SK-N-SH (cell line): ENCODE measurements around the gene POU2F3. TPM values are rescaled to one million over a fixed set of nuclear protein-coding genes. Genes with fewer than 3 reads are reported as not detected.

Experiments
- CTCF ChIA-PET: fragments of 300-600, 350-600 bp; formaldehyde crosslinking; extraction: SDS; loops from one replicate; lab custom pipeline; 2021; lab: Yijun Ruan, JAX
- POLR2A ChIA-PET: fragments of 350-600 bp; sonication (Branson Sonifier 250); formaldehyde crosslinking; extraction: SDS; loops from one replicate; lab custom pipeline; 2020; ENCODE audit warnings: antibody characterized with exemption, inconsistent platforms; lab: Yijun Ruan, JAX
- DNase-seq: peaks from one replicate; pipeline ENCODE4 v3.0.0; 2012
- H2AFZ ChIP-seq: fragments of 200-600 bp; sonication (generic); 2 replicates; pipeline ENCODE4 v1.8.1; 2016; ENCODE audit warnings: antibody characterized with exemption, mild to moderate bottlenecking, low read depth
- H3F3A ChIP-seq: fragments of 200-600 bp; sonication (generic); replicated peaks from 2 replicates; pipeline ENCODE3; 2016; ENCODE audit warnings: antibody characterized with exemption, mild to moderate bottlenecking; ENCODE audit not compliant: insufficient read depth
- H3K27ac ChIP-seq, 2 experiments: fragments of 200-500 bp in 1 of 2; fragments of 200-600 bp in 1 of 2; sonication (Bioruptor generic) in 1 of 2; sonication (generic), shearing (Covaris generic) in 1 of 2; 2 replicates each; pipeline versions ENCODE4 v1.5.1 to v1.6.1; 2014 to 2016; ENCODE audit warnings: low read depth in 2 of 2, inconsistent platforms in 1 of 2, low read length in 1 of 2, mild to moderate bottlenecking in 1 of 2, mixed read lengths in 1 of 2
- H3K27me3 ChIP-seq: fragments of 200-600 bp; sonication (generic), shearing (Covaris generic); 2 replicates; pipeline ENCODE4 v1.6.1; 2016; ENCODE audit warnings: mixed run types; ENCODE audit not compliant: insufficient read depth
- H3K36me3 ChIP-seq, 2 experiments: fragments of 200-500 bp in 1 of 2; fragments of 200-600 bp in 1 of 2; sonication (Bioruptor generic) in 1 of 2; sonication (generic) in 1 of 2; replicated peaks in 1 of 2; 2 replicates each; pipeline versions ENCODE3 to v1.5.1; 2014 to 2016; ENCODE audit warnings: low read length in 1 of 2, mild to moderate bottlenecking in 1 of 2; ENCODE audit not compliant: insufficient read depth in 2 of 2, control insufficient read depth in 1 of 2
- H3K4me1 ChIP-seq, 2 experiments: fragments of 200-500 bp in 1 of 2; fragments of 200-600 bp in 1 of 2; sonication (Bioruptor generic) in 1 of 2; sonication (generic), shearing (Covaris generic) in 1 of 2; 2 replicates each; pipeline versions ENCODE4 v1.5.1 to v1.6.1; 2014 to 2016; ENCODE audit warnings: low read depth in 1 of 2, low read length in 1 of 2, mixed run types in 1 of 2; ENCODE audit not compliant: insufficient read depth in 2 of 2, control insufficient read depth in 1 of 2
- H3K4me2 ChIP-seq: fragments of 200-600 bp; sonication (generic), shearing (Covaris generic); 2 replicates; pipeline ENCODE4 v1.6.1; 2017; ENCODE audit warnings: mixed run types
- H3K4me3 ChIP-seq, 2 experiments: fragments of 200-500 bp in 1 of 2; fragments of 200-600 bp in 1 of 2; sonication (Bioruptor generic) in 1 of 2; sonication (generic), shearing (Covaris generic) in 1 of 2; 2 replicates each; pipeline versions ENCODE4 v1.5.1 to v1.8.1; 2014 to 2016; ENCODE audit warnings: low read depth in 2 of 2, inconsistent platforms in 1 of 2, low read length in 1 of 2, mild to moderate bottlenecking in 1 of 2, mixed read lengths in 1 of 2, moderate library complexity in 1 of 2
- H3K79me2 ChIP-seq: fragments of 200-600 bp; sonication (generic); 2 replicates; pipeline ENCODE4 v1.8.1; 2017; ENCODE audit warnings: mild to moderate bottlenecking; ENCODE audit not compliant: insufficient read depth
- H3K9ac ChIP-seq: fragments of 200-600 bp; sonication (generic); 2 replicates; pipeline ENCODE4 v1.6.1; 2017; ENCODE audit warnings: mixed run types
- H3K9me2 ChIP-seq: fragments of 200-600 bp; sonication (generic); 2 replicates; pipeline ENCODE4 v1.6.1; 2017; ENCODE audit warnings: mixed run types
- H3K9me3 ChIP-seq: fragments of 200-600 bp; sonication (generic); 2 replicates; pipeline ENCODE4 v1.6.1; 2017; ENCODE audit warnings: mixed run types, mild to moderate bottlenecking, moderate library complexity
- H4K20me1 ChIP-seq: fragments of 200-600 bp; sonication (generic); 2 replicates; pipeline ENCODE4 v1.6.1; 2017; ENCODE audit warnings: mild to moderate bottlenecking, mixed run types; ENCODE audit not compliant: insufficient read depth
- CHD2 ChIP-seq: fragments of 150-350 bp; IDR thresholded peaks from 2 replicates; pipeline ENCODE4 v1.6.1; 2018; ENCODE audit warnings: low read length; ENCODE audit not compliant: partially characterized antibody
- EZH2phosphoT487 ChIP-seq: fragments of 200-600 bp; sonication (generic); IDR thresholded peaks from 2 replicates; pipeline ENCODE4 v1.6.1; 2017; ENCODE audit warnings: low read depth, mixed run types, mild to moderate bottlenecking, antibody characterized with exemption, moderate library complexity, borderline replicate concordance
- FOXJ3 ChIP-seq: sonication (generic); formaldehyde crosslinking; IDR thresholded peaks from 2 replicates; pipeline ENCODE4 v1.5.1; 2020; ENCODE audit warnings: mild to moderate bottlenecking, missing genetic modification reagents
- GABPA ChIP-seq: IDR thresholded peaks from 2 replicates; pipeline ENCODE4 v1.4.0; 2012; ENCODE audit warnings: low read depth, mild to moderate bottlenecking
- RAD21 ChIP-seq: IDR thresholded peaks from 2 replicates; pipeline ENCODE4 v1.6.1; 2012; ENCODE audit warnings: mild to moderate bottlenecking, low read length
- RFX5 ChIP-seq: IDR thresholded peaks from 2 replicates; pipeline ENCODE4 v1.6.1; 2012; ENCODE audit warnings: mild to moderate bottlenecking, improper control_type of control experiment, low read length
- RXRA ChIP-seq: IDR thresholded peaks from 2 replicates; pipeline ENCODE4 v1.4.0; 2012; ENCODE audit warnings: low read depth, mild to moderate bottlenecking, borderline replicate concordance
- WGBS: methylation state at CpG from one replicate; pipeline ENCODE4 v1.1.6; 2017; ENCODE audit warnings: low lambda C conversion rate; 5-methylcytosine and 5-hydroxymethylcytosine counted together
- polyA plus RNA-seq, 3 experiments: library from polyadenylated mRNA; depleted of rRNA; stranded (reverse); fragments of >200 nt; gene quantifications; 2 replicates each; pipeline ENCODE4 v1.2.3, GENCODE V29; 2012
- TF ChIP-seq, protein P1 (sequence below): fragments of 200-600 bp; sonication (generic); IDR thresholded peaks from 2 replicates; pipeline ENCODE4 v1.6.1; 2017; ENCODE audit warnings: antibody characterized with exemption, mild to moderate bottlenecking, moderate library complexity
- TF ChIP-seq, protein P2 (sequence below): IDR thresholded peaks from 2 replicates; pipeline ENCODE4 v1.6.1; 2012; ENCODE audit warnings: mild to moderate bottlenecking, low read depth, low read length, moderate library complexity
- TF ChIP-seq, protein P3 (sequence below): IDR thresholded peaks from 2 replicates; pipeline ENCODE4 v1.4.0; 2012; ENCODE audit warnings: low read depth
- TF ChIP-seq, protein P4 (sequence below): fragments of 150-350 bp; IDR thresholded peaks from 2 replicates; pipeline ENCODE4 v1.6.1; 2017; ENCODE audit warnings: antibody characterized with exemption, low read length, low read depth, borderline replicate concordance

Gene POU2F3
- polyA plus RNA-seq, 1 of the 3 experiments (the other 2 are of a cell fraction): 0.02 TPM

DNA sequence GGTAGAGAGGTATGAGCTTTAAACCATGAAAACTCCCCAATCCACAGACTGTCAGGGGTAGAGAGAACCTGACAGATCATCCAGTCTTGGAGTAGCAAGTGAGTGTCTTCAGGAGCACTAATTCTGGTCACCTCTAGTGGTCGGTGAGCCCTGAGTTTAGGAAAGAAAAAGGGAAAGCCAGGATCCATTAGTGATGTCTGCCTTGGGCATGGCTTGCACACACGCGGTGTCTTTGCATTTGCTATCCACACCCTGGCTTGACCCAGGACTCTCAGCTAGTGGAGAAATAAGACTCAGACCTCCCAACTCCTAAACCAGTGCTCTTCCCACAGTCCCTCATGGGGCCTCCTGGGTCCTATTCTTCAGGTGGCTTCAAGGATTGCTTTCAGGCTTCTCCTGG lies 19.3 kb downstream of the POU2F3 start:
- Histone ChIP-seq H3K4me1 (no peaks in the 10 kb centered on the region; a peak in 1 of 4 replicates), H3K27me3 (peaks cover 26% of the 10 kb centered on the region; the same call in 1 of the 2 replicates), H3K4me3 (no peak overlapping the region), H2AFZ (no peak overlapping the region), H3K9me2 (no peaks in the 10 kb centered on the region), H3K9me3 (no peaks in the 10 kb centered on the region), H3K27ac (no peak overlapping the region), H3K4me2 (no peak overlapping the region), H3K79me2 (no peaks in the 10 kb centered on the region), H3F3A (no peaks in the 10 kb centered on the region), H3K9ac (no peak overlapping the region), H4K20me1 (no peaks in the 10 kb centered on the region), H3K36me3 (no peaks in the 10 kb centered on the region)
- DNase-seq: no peak
- ChIA-PET CTCF (interaction anchor here (1.2 to 3.6 kb wide), 4 partner anchors 10 to 41 kb away, joined by 3 to 24 read pairs (median 5); no protein-coding TSS in a partner anchor), POLR2A (no interaction called here)
- no peak for TF ChIP-seq GABPA
- TF ChIP-seq, protein P1, sequence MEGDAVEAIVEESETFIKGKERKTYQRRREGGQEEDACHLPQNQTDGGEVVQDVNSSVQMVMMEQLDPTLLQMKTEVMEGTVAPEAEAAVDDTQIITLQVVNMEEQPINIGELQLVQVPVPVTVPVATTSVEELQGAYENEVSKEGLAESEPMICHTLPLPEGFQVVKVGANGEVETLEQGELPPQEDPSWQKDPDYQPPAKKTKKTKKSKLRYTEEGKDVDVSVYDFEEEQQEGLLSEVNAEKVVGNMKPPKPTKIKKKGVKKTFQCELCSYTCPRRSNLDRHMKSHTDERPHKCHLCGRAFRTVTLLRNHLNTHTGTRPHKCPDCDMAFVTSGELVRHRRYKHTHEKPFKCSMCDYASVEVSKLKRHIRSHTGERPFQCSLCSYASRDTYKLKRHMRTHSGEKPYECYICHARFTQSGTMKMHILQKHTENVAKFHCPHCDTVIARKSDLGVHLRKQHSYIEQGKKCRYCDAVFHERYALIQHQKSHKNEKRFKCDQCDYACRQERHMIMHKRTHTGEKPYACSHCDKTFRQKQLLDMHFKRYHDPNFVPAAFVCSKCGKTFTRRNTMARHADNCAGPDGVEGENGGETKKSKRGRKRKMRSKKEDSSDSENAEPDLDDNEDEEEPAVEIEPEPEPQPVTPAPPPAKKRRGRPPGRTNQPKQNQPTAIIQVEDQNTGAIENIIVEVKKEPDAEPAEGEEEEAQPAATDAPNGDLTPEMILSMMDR: no peak
- no peak for TF ChIP-seq FOXJ3
- TF ChIP-seq RAD21: no peak
- no peak for TF ChIP-seq RXRA
- TF ChIP-seq CHD2: no peak
- TF ChIP-seq, protein P2, sequence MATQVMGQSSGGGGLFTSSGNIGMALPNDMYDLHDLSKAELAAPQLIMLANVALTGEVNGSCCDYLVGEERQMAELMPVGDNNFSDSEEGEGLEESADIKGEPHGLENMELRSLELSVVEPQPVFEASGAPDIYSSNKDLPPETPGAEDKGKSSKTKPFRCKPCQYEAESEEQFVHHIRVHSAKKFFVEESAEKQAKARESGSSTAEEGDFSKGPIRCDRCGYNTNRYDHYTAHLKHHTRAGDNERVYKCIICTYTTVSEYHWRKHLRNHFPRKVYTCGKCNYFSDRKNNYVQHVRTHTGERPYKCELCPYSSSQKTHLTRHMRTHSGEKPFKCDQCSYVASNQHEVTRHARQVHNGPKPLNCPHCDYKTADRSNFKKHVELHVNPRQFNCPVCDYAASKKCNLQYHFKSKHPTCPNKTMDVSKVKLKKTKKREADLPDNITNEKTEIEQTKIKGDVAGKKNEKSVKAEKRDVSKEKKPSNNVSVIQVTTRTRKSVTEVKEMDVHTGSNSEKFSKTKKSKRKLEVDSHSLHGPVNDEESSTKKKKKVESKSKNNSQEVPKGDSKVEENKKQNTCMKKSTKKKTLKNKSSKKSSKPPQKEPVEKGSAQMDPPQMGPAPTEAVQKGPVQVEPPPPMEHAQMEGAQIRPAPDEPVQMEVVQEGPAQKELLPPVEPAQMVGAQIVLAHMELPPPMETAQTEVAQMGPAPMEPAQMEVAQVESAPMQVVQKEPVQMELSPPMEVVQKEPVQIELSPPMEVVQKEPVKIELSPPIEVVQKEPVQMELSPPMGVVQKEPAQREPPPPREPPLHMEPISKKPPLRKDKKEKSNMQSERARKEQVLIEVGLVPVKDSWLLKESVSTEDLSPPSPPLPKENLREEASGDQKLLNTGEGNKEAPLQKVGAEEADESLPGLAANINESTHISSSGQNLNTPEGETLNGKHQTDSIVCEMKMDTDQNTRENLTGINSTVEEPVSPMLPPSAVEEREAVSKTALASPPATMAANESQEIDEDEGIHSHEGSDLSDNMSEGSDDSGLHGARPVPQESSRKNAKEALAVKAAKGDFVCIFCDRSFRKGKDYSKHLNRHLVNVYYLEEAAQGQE: no peak
- TF ChIP-seq, protein P3, sequence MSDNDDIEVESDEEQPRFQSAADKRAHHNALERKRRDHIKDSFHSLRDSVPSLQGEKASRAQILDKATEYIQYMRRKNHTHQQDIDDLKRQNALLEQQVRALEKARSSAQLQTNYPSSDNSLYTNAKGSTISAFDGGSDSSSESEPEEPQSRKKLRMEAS: no peak
- no peak for TF ChIP-seq RFX5
- TF ChIP-seq, protein P4, sequence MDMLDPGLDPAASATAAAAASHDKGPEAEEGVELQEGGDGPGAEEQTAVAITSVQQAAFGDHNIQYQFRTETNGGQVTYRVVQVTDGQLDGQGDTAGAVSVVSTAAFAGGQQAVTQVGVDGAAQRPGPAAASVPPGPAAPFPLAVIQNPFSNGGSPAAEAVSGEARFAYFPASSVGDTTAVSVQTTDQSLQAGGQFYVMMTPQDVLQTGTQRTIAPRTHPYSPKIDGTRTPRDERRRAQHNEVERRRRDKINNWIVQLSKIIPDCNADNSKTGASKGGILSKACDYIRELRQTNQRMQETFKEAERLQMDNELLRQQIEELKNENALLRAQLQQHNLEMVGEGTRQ: no peak
- TF ChIP-seq EZH2phosphoT487: no peak
- 93% methylated on average over 3 of the region's 3 CpGs for WGBS
